HEK293 (cell line): Measurements from ENCODE around the gene PAK1.

Source experiments
- CTCF ChIA-PET: fragments of 350-600 bp; formaldehyde crosslinking; extraction: SDS; loops from one replicate; lab custom pipeline; 2021; ENCODE audit warnings: antibody characterized with exemption; lab: Yijun Ruan, JAX
- POLR2A ChIA-PET: fragments of 300-600 bp; formaldehyde crosslinking; extraction: SDS; loops from one replicate; lab custom pipeline; 2020; ENCODE audit warnings: antibody characterized with exemption, inconsistent platforms; lab: Yijun Ruan, JAX
- H3K27ac ChIP-seq: fragments of 200-500 bp; sonication (Bioruptor generic); 2 replicates; pipeline ENCODE4 v1.5.1; 2014; ENCODE audit warnings: low read depth, low read length, control low read depth, inconsistent platforms; ENCODE audit errors: extremely low read depth
- H3K36me3 ChIP-seq, 2 experiments: fragments of 200-500 bp in 1 of 2; sonication (Bioruptor generic) in 1 of 2; 1 replicate in 1 of 2; 2 replicates in 1 of 2; pipeline ENCODE4 v1.5.1; 2014 to 2017; ENCODE audit warnings: inconsistent platforms in 2 of 2, low read length in 2 of 2; ENCODE audit not compliant: control insufficient read depth in 2 of 2, insufficient read depth in 1 of 2
- H3K4me1 ChIP-seq: fragments of 200-500 bp; sonication (Bioruptor generic); 2 replicates; pipeline ENCODE4 v1.5.1; 2014; ENCODE audit warnings: mild to moderate bottlenecking, low read length, inconsistent platforms; ENCODE audit not compliant: control insufficient read depth, insufficient read depth
- H3K4me3 ChIP-seq: 2 replicates; pipeline ENCODE4 v1.5.1; 2011; ENCODE audit warnings: low read depth, mild to moderate bottlenecking, control low read depth, low read length, moderate library complexity
- H3K9me3 ChIP-seq: fragments of 200-500 bp; sonication (Bioruptor generic); 2 replicates; pipeline ENCODE4 v1.5.1; 2014; ENCODE audit warnings: low read depth, low read length, inconsistent platforms; ENCODE audit not compliant: control insufficient read depth, insufficient read depth
- GLIS2 ChIP-seq: fragments of 450-650 bp; formaldehyde crosslinking; IDR thresholded peaks from 2 replicates; pipeline ENCODE4 v1.5.1; 2016; ENCODE audit warnings: missing biosample characterization, missing genetic modification characterization
- KLF10 ChIP-seq: fragments of 450-650 bp; IDR thresholded peaks from 2 replicates; pipeline ENCODE4 v1.5.1; 2018; ENCODE audit warnings: missing biosample characterization, mild to moderate bottlenecking, missing genetic modification characterization
- PRDM1 ChIP-seq: fragments of 450-650 bp; formaldehyde crosslinking; IDR thresholded peaks from 2 replicates; pipeline ENCODE4; 2016; ENCODE audit warnings: missing biosample characterization, missing genetic modification characterization
- WT1 ChIP-seq: fragments of 450-650 bp; formaldehyde crosslinking; IDR thresholded peaks from 2 replicates; pipeline ENCODE4 v1.5.1; 2016; ENCODE audit warnings: missing biosample characterization, missing genetic modification characterization
- ZBTB17 ChIP-seq: fragments of 450-650 bp; formaldehyde crosslinking; IDR thresholded peaks from 2 replicates; pipeline ENCODE4 v1.5.1; 2016; ENCODE audit warnings: missing biosample characterization, missing genetic modification characterization
- ZBTB7A ChIP-seq: fragments of 450-650 bp; formaldehyde crosslinking; IDR thresholded peaks from 2 replicates; pipeline ENCODE4 v1.5.1; 2016; ENCODE audit warnings: low read depth, missing biosample characterization, missing genetic modification characterization
- ZFP37 ChIP-seq: fragments of 450-650 bp; formaldehyde crosslinking; IDR thresholded peaks from 2 replicates; pipeline ENCODE4 v1.5.1; 2016; ENCODE audit warnings: missing biosample characterization, missing genetic modification characterization
- ZIC2 ChIP-seq: fragments of 450-650 bp; formaldehyde crosslinking; IDR thresholded peaks from 2 replicates; pipeline ENCODE4 v1.5.1; 2016; ENCODE audit warnings: missing biosample characterization, missing genetic modification characterization
- ZNF2 ChIP-seq: fragments of 450-650 bp; formaldehyde crosslinking; IDR thresholded peaks from 2 replicates; pipeline ENCODE4 v1.5.1; 2016; ENCODE audit warnings: missing biosample characterization, missing genetic modification characterization
- ZNF48 ChIP-seq: fragments of 450-650 bp; formaldehyde crosslinking; IDR thresholded peaks from 2 replicates; pipeline ENCODE4 v1.5.1; 2016; ENCODE audit warnings: missing biosample characterization, missing genetic modification characterization
- ZNF501 ChIP-seq: fragments of 450-650 bp; formaldehyde crosslinking; IDR thresholded peaks from 2 replicates; pipeline ENCODE4 v1.5.1; 2016; ENCODE audit warnings: missing biosample characterization, missing genetic modification characterization
- ZNF548 ChIP-seq: fragments of 450-650 bp; formaldehyde crosslinking; IDR thresholded peaks from 2 replicates; pipeline ENCODE4 v1.5.1; 2016; ENCODE audit warnings: missing biosample characterization, missing genetic modification characterization
- ZNF561 ChIP-seq: fragments of 450-650 bp; IDR thresholded peaks from 2 replicates; pipeline ENCODE4 v1.5.1; 2018; ENCODE audit warnings: missing biosample characterization, missing genetic modification characterization, borderline replicate concordance
- ZNF660 ChIP-seq: fragments of 450-650 bp; IDR thresholded peaks from 2 replicates; pipeline ENCODE4 v1.5.1; 2018; ENCODE audit warnings: missing biosample characterization, mild to moderate bottlenecking, missing genetic modification characterization
- ZNF670 ChIP-seq: fragments of 450-650 bp; formaldehyde crosslinking; IDR thresholded peaks from 2 replicates; pipeline ENCODE4 v1.5.1; 2016; ENCODE audit warnings: missing biosample characterization, missing genetic modification characterization, low read depth
- ZNF701 ChIP-seq: fragments of 450-650 bp; formaldehyde crosslinking; IDR thresholded peaks from 2 replicates; pipeline ENCODE4 v1.5.1; 2016; ENCODE audit warnings: missing biosample characterization, missing genetic modification characterization
- ZNF747 ChIP-seq: fragments of 450-650 bp; formaldehyde crosslinking; IDR thresholded peaks from 2 replicates; pipeline ENCODE4 v1.5.1; 2016; ENCODE audit warnings: missing biosample characterization, missing genetic modification characterization
- ZNF777 ChIP-seq: fragments of 450-650 bp; formaldehyde crosslinking; IDR thresholded peaks from 2 replicates; pipeline ENCODE4 v1.5.1; 2017; ENCODE audit warnings: missing biosample characterization, missing genetic modification characterization, borderline replicate concordance
- ZNF843 ChIP-seq: fragments of 450-650 bp; formaldehyde crosslinking; IDR thresholded peaks from 2 replicates; pipeline ENCODE4 v1.5.1; 2016; ENCODE audit warnings: missing biosample characterization, missing genetic modification characterization
- TF ChIP-seq, protein P1 (sequence below): fragments of 450-650 bp; formaldehyde crosslinking; IDR thresholded peaks from 2 replicates; pipeline ENCODE4 v1.5.1; 2016; ENCODE audit warnings: missing biosample characterization, missing genetic modification characterization
- TF ChIP-seq, protein P2 (sequence below): fragments of 450-650 bp; formaldehyde crosslinking; optimal IDR thresholded peaks from 2 replicates; pipeline ENCODE3; 2016; ENCODE audit warnings: missing biosample characterization, mild to moderate bottlenecking, missing genetic modification characterization
- TF ChIP-seq, protein P3 (sequence below): fragments of 450-650 bp; formaldehyde crosslinking; IDR thresholded peaks from 2 replicates; pipeline ENCODE4 v1.5.1; 2016; ENCODE audit warnings: missing biosample characterization, missing genetic modification characterization
- TF ChIP-seq, protein P4 (sequence below): fragments of 450-650 bp; formaldehyde crosslinking; IDR thresholded peaks from 2 replicates; pipeline ENCODE4 v1.5.1; 2016; ENCODE audit warnings: missing biosample characterization, missing genetic modification characterization
- TF ChIP-seq, protein P5 (sequence below): IDR thresholded peaks from 2 replicates; pipeline ENCODE4 v1.6.1; 2011; ENCODE audit warnings: mild to moderate bottlenecking, low read depth, low read length, borderline replicate concordance
- TF ChIP-seq, protein P6 (sequence below): fragments of 450-650 bp; formaldehyde crosslinking; IDR thresholded peaks from 2 replicates; pipeline ENCODE4 v1.5.1; 2016; ENCODE audit warnings: missing biosample characterization, missing genetic modification characterization
- TF ChIP-seq, protein P7 (sequence below): fragments of 450-650 bp; formaldehyde crosslinking; IDR thresholded peaks from 2 replicates; pipeline ENCODE4 v1.5.1; 2016; ENCODE audit warnings: missing biosample characterization, missing genetic modification characterization

PAK1 gene

DNA sequence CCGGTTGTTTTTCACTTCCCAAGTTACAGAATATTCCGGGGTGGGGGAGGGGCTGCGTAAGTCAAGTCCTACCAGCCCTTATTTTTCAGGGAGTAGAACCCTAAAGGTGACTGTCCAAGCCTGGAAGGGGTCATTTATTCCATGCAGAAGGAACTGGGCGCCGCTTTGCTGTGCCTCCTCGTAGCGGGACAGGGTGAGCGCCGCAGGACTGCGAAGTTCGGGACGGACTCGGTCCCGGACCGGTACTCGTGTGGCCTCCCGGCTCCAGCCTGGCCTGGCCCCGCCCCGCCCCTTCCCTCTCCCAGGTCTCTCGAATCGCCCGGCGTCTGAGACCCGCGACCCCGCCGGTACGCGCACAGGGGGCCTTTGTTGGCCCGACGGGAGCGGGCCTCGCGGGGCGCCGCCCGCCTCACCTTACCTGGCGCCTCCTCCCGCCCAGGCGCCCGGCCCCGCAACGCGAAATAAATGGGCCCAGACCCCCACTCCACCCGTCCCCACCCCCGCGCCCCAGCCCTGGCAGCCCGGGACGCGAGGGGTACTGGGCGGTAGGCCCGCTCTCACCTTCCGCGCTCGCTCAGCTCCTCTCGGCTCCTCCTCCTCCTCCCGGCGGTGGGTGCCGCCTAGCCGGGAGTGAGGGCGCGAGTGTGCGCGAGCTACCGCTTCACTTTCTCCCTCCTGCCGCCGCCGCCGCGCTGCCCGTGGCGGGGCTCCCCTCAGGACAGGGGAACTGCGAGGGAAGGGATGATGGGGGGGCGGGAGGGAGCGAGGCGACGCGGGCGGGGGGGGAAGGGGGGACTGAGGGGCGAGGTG is 698 bp downstream of the PAK1 start (continued):
- TF ChIP-seq, protein P1, sequence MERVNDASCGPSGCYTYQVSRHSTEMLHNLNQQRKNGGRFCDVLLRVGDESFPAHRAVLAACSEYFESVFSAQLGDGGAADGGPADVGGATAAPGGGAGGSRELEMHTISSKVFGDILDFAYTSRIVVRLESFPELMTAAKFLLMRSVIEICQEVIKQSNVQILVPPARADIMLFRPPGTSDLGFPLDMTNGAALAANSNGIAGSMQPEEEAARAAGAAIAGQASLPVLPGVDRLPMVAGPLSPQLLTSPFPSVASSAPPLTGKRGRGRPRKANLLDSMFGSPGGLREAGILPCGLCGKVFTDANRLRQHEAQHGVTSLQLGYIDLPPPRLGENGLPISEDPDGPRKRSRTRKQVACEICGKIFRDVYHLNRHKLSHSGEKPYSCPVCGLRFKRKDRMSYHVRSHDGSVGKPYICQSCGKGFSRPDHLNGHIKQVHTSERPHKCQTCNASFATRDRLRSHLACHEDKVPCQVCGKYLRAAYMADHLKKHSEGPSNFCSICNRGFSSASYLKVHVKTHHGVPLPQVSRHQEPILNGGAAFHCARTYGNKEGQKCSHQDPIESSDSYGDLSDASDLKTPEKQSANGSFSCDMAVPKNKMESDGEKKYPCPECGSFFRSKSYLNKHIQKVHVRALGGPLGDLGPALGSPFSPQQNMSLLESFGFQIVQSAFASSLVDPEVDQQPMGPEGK: peak; percentile 13; the same call in 1 of the 2 replicates
- 0 out of 2 replicates have a peak, but pooled peaks have one; percentile 31 for TF ChIP-seq ZFP37
- peak; percentile 24; the same call in 1 of the 2 replicates for TF ChIP-seq ZIC2 (tag by site-specific recombination)
- no peak for TF ChIP-seq ZNF660
- TF ChIP-seq GLIS2 (tag by site-specific recombination): peak; percentile 56
- TF ChIP-seq, protein P2, sequence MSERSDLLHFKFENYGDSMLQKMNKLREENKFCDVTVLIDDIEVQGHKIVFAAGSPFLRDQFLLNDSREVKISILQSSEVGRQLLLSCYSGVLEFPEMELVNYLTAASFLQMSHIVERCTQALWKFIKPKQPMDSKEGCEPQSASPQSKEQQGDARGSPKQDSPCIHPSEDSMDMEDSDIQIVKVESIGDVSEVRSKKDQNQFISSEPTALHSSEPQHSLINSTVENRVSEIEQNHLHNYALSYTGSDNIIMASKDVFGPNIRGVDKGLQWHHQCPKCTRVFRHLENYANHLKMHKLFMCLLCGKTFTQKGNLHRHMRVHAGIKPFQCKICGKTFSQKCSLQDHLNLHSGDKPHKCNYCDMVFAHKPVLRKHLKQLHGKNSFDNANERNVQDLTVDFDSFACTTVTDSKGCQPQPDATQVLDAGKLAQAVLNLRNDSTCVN: peak; percentile 92

DNA sequence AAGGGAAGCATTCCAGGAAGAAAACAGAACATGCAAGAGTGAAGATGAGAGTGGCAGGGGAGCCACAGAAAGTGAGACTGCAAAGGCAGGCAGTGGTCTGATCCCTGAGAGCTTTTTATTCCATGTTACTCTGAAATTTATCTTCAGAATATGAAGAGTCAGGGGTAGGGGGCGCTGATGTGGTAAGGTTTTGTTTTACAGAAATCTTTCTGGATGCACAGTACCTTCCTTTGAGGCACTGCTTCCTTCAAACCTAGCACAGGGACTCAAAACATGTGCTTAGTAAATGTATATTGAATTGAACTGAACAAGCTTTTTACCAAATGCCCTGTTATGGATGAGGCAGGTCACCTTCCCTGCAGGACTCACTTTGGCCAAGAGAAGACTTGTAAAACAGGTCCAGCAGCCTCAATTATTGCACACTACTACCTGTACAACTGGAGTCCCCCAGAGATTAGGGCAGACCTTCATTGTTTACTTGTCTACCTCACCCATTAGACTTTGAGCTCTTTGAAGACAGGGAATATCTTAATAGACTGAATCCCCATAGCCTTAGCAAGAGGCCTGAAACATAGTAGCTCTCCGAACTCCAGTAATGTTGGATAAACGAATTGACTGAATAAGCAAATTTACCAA is 2.2 kb downstream of the PAK1 start:
- ChIA-PET POLR2A (interaction anchor here (0.7 to 2.1 kb wide), 2 partner anchors 25 to 76 kb away, joined by 3 to 6 read pairs; no protein-coding TSS in a partner anchor), CTCF (interaction anchor here (0.6 to 3.0 kb wide), 28 partner anchors 10 to 1002 kb away, joined by 3 to 34 read pairs (median 4); no protein-coding TSS in a partner anchor)
- Histone ChIP-seq H3K4me3 (no peak overlapping the region), H3K9me3 (no peaks in the 10 kb centered on the region), H3K4me1 (peaks cover 15% of the 10 kb centered on the region), H3K27ac (no peak overlapping the region), H3K36me3 (no peaks in the 10 kb centered on the region)
- TF ChIP-seq ZBTB7A (tag by site-specific recombination) (no peak), ZNF747 (no peak), ZNF701 (tag by site-specific recombination) (no peak), WT1 (no peak), ZBTB17 (tag by site-specific recombination) (peak; percentile 34; the same call in 1 of the 2 replicates), ZIC2 (tag by site-specific recombination) (no peak), PRDM1 (peak; percentile 59; the same call in 1 of the 2 replicates), ZNF843 (no peak), ZNF777 (tag by site-specific recombination) (no peak), KLF10 (tag by site-specific recombination) (no peak), ZNF561 (tag by site-specific recombination) (0 out of 2 replicates have a peak, but pooled peaks have one; percentile 45), ZNF670 (tag by site-specific recombination) (no peak), ZNF501 (no peak), ZNF548 (no peak), ZNF2 (tag by site-specific recombination) (0 out of 2 replicates have a peak, but pooled peaks have one; percentile 51), ZNF48 (tag by site-specific recombination) (no peak)
- TF ChIP-seq, protein P3, sequence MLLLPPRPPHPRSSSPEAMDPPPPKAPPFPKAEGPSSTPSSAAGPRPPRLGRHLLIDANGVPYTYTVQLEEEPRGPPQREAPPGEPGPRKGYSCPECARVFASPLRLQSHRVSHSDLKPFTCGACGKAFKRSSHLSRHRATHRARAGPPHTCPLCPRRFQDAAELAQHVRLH (tag by site-specific recombination): no peak
- TF ChIP-seq, protein P4, sequence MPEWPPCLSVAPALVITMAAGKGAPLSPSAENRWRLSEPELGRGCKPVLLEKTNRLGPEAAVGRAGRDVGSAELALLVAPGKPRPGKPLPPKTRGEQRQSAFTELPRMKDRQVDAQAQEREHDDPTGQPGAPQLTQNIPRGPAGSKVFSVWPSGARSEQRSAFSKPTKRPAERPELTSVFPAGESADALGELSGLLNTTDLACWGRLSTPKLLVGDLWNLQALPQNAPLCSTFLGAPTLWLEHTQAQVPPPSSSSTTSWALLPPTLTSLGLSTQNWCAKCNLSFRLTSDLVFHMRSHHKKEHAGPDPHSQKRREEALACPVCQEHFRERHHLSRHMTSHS (tag by site-specific recombination): no peak
- TF ChIP-seq, protein P5, sequence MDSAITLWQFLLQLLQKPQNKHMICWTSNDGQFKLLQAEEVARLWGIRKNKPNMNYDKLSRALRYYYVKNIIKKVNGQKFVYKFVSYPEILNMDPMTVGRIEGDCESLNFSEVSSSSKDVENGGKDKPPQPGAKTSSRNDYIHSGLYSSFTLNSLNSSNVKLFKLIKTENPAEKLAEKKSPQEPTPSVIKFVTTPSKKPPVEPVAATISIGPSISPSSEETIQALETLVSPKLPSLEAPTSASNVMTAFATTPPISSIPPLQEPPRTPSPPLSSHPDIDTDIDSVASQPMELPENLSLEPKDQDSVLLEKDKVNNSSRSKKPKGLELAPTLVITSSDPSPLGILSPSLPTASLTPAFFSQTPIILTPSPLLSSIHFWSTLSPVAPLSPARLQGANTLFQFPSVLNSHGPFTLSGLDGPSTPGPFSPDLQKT: no peak
- TF ChIP-seq, protein P6, sequence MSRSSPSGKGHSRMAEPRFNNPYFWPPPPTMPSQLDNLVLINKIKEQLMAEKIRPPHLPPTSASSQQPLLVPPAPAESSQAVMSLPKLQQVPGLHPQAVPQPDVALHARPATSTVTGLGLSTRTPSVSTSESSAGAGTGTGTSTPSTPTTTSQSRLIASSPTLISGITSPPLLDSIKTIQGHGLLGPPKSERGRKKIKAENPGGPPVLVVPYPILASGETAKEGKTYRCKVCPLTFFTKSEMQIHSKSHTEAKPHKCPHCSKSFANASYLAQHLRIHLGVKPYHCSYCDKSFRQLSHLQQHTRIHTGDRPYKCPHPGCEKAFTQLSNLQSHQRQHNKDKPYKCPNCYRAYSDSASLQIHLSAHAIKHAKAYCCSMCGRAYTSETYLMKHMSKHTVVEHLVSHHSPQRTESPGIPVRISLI (tag by site-specific recombination): no peak
- TF ChIP-seq, protein P7, sequence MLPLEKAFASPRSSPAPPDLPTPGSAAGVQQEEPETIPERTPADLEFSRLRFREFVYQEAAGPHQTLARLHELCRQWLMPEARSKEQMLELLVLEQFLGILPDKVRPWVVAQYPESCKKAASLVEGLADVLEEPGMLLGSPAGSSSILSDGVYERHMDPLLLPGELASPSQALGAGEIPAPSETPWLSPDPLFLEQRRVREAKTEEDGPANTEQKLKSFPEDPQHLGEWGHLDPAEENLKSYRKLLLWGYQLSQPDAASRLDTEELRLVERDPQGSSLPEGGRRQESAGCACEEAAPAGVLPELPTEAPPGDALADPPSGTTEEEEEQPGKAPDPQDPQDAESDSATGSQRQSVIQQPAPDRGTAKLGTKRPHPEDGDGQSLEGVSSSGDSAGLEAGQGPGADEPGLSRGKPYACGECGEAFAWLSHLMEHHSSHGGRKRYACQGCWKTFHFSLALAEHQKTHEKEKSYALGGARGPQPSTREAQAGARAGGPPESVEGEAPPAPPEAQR (tag by site-specific recombination): no peak
